C1 segment of cervical spinal cord (tissue), 14 donors: ENCODE measurements around the gene CAPN1.
A peak's percentile ranks its signal among the peaks of the same experiment; 100 is the strongest.
"Not testable (repeated sequence)": the region's sequence is repeated elsewhere in the genome, so short reads cannot be mapped to it uniquely, and the experiment has no call there.

ENCODE experiments used
- DNase-seq, 14 donors: peaks; one replicate each; lab custom pipeline; 2025; lab: John Stamatoyannopoulos, UW

The CAPN1 gene

GRCh38 chr11:65159012-65159411 lies 22.7 kb upstream of the CAPN1 start:
- DNase-seq, result no peak

- DNase-seq, result no peak
Measured at GRCh38 chr11:65160643-65161042, 21.1 kb upstream of the CAPN1 start.

GRCh38 chr11:65163684-65164083 lies 18.0 kb upstream of the CAPN1 start:
- no peak for DNase-seq

- DNase-seq, result no peak
Measured at GRCh38 chr11:65165410-65166317, 16.1 kb upstream of the CAPN1 start.

- DNase-seq, result no peak
Measured at GRCh38 chr11:65166893-65167292, 14.8 kb upstream of the CAPN1 start.

- DNase-seq, result no peak
Measured at GRCh38 chr11:65167656-65168055, 14.1 kb upstream of the CAPN1 start.

- DNase-seq, result no peak
Measured at GRCh38 chr11:65169164-65169641, 12.5 kb upstream of the CAPN1 start.

- DNase-seq, result no peak
Measured at GRCh38 chr11:65170058-65170534, 11.6 kb upstream of the CAPN1 start, which contains the start of gene SPDYC. Gene SPDYC (plus strand): TSS chr11:65170233. CDS start chr11:65171358, 1,125 bp downstream.

GRCh38 chr11:65172600-65172999 lies 9.1 kb upstream of the CAPN1 start:
- no peak for DNase-seq

- DNase-seq, result not testable (repeated sequence)
Measured at GRCh38 chr11:65174571-65175010, 7.1 kb upstream of the CAPN1 start.

GRCh38 chr11:65180877-65181568 lies 705 bp upstream of the CAPN1 start:
- DNase-seq, result peak in 6 of 14 donors; percentile 11 to 53 (median 38)

GRCh38 chr11:65182258-65183170 lies 786 bp downstream of the CAPN1 start:
- DNase-seq, result peak in 4 of 14 donors; percentile 17 to 79 (median 42)

- DNase-seq, result peak in 1 of 14 donors; percentile 22
Measured at GRCh38 chr11:65183201-65183891, 1.6 kb downstream of the CAPN1 start.

- DNase-seq, result peak in 1 of 14 donors; percentile 68
Measured at GRCh38 chr11:65184146-65184545, 2.4 kb downstream of the CAPN1 start.

- no peak for DNase-seq
Measured at GRCh38 chr11:65185171-65185570, 3.4 kb downstream of the CAPN1 start.

- no peak for DNase-seq
Measured at GRCh38 chr11:65185869-65186341, 4.2 kb downstream of the CAPN1 start.

- no peak for DNase-seq
Measured at GRCh38 chr11:65186701-65187100, 5.0 kb downstream of the CAPN1 start.

GRCh38 chr11:65187146-65187675 lies 5.5 kb downstream of the CAPN1 start:
- no peak for DNase-seq

GRCh38 chr11:65187971-65188461 lies 6.3 kb downstream of the CAPN1 start:
- no peak for DNase-seq

GRCh38 chr11:65188486-65188885 lies 6.8 kb downstream of the CAPN1 start:
- DNase-seq, result no peak
